IMR-90 (cell line): ENCODE data around the gene MIA2.
"Not testable (repeated sequence)": the region's sequence is repeated elsewhere in the genome, so short reads cannot be mapped to it uniquely, and the experiment has no call there.

Experiments used
- BHLHE40 ChIP-seq: fragments of 150-350 bp; IDR thresholded peaks from 2 replicates; pipeline ENCODE4 v1.6.1; 2016; ENCODE audit warnings: mild to moderate bottlenecking, low read depth, low read length
- CEBPB ChIP-seq: IDR thresholded peaks from 2 replicates; pipeline ENCODE4 v1.6.1; 2012; ENCODE audit warnings: low read depth, low read length, improper control_type of control experiment
- CTCF ChIP-seq: conservative IDR thresholded peaks from 2 replicates; pipeline ENCODE4 v1.5.1; 2012; ENCODE audit warnings: mild to moderate bottlenecking, low read depth, low read length, improper control_type of control experiment
- MAFK ChIP-seq: IDR thresholded peaks from 2 replicates; pipeline ENCODE4 v1.6.1; 2012; ENCODE audit warnings: low read depth, low read length, improper control_type of control experiment
- POLR2A ChIP-seq: IDR thresholded peaks from 2 replicates; pipeline ENCODE4 v1.6.1; 2012; ENCODE audit warnings: mild to moderate bottlenecking, low read depth, low read length
- RFX5 ChIP-seq: IDR thresholded peaks from 2 replicates; pipeline ENCODE4 v1.8.0; 2012; ENCODE audit warnings: low read depth, mild to moderate bottlenecking, low read length, moderate library complexity
- SMC3 ChIP-seq: fragments of 150-350 bp; IDR thresholded peaks from 2 replicates; pipeline ENCODE4 v1.6.1; 2016; ENCODE audit warnings: low read depth, mild to moderate bottlenecking, antibody characterized with exemption, low read length, moderate library complexity
- USF2 ChIP-seq: fragments of 150-350 bp; IDR thresholded peaks from 2 replicates; pipeline ENCODE4 v1.6.1; 2017; ENCODE audit warnings: mild to moderate bottlenecking, antibody characterized with exemption, low read length, low read depth

- TF ChIP-seq CTCF, RFX5, CEBPB, POLR2A, BHLHE40, SMC3, MAFK, USF2: not testable (repeated sequence)
Observed at GRCh38 chr14:39235466-39235865, 1.8 kb downstream of the MIA2 start.
